GM12891 (cell line): ENCODE data around the gene FYTTD1.

Experiments
- POLR2A ChIP-seq: IDR thresholded peaks from 2 replicates; pipeline ENCODE4 v1.6.1; 2011; ENCODE audit warnings: low read depth, low read length, control low read depth
- TAF1 ChIP-seq: IDR thresholded peaks from 2 replicates; pipeline ENCODE4 v1.6.1; 2011; ENCODE audit warnings: low read depth, low read length, control low read depth

GRCh38 chr3:197811343-197811742 is 61.7 kb downstream of the FYTTD1 start:
- TF ChIP-seq POLR2A (no peak), TAF1 (no peak)
